GM12878 (cell line): Measurements from ENCODE around the gene TMEM61. TPM values are rescaled to one million over a fixed set of nuclear protein-coding genes. Genes with fewer than 3 reads are reported as not detected.

ENCODE experiments used
- ATAC-seq: fragments of 200-7000 bp; cut with Tn5 transposase; 3 replicates; pipeline ENCODE4 v1.9.1; 2020; ENCODE audit warnings: mild to moderate bottlenecking, moderate library complexity
- BruUV-seq: library from RNA; stranded (reverse); fragments of 400-500 nt; replicated peaks from 2 replicates; lab custom pipeline; 2021; lab: Mats Ljungman, UMichigan
- CTCF ChIA-PET: fragments of 300-600 bp; sonication (Branson Sonifier 250); formaldehyde crosslinking; extraction: SDS; loops from one replicate; lab custom pipeline; 2021; ENCODE audit warnings: inconsistent platforms; lab: Yijun Ruan, JAX
- POLR2A ChIA-PET: fragments of 350-600 bp; formaldehyde crosslinking; extraction: SDS; loops from one replicate; lab custom pipeline; 2021; ENCODE audit warnings: inconsistent platforms; lab: Charles Lee
- RAD21 ChIA-PET: fragments of 300-600 bp; sonication (Branson Sonifier 250); formaldehyde crosslinking; loops from one replicate; lab custom pipeline; 2023; ENCODE audit warnings: antibody characterized with exemption; ENCODE audit not compliant: unreplicated experiment; lab: Charles Lee
- SMC1A ChIA-PET: fragments of 300-600 bp; sonication (Branson Sonifier 250); formaldehyde crosslinking; loops from one replicate; lab custom pipeline; 2023; ENCODE audit not compliant: unreplicated experiment, uncharacterized antibody; lab: Charles Lee
- DNase-seq: peaks from one replicate; pipeline ENCODE4 v3.0.0-alpha.2; 2011; ENCODE audit warnings: low read depth, low spot score
- FAIRE-seq: peaks from 3 replicates; lab custom pipeline; 2011; peaks lifted over from hg19 to GRCh38; lab: Jason Lieb, UNC
- H2AFZ ChIP-seq: 2 replicates; pipeline ENCODE4 v1.6.0; 2011; ENCODE audit warnings: low read depth, low read length, control low read depth; ENCODE audit not compliant: control insufficient read depth
- H3K27ac ChIP-seq: 2 replicates; pipeline ENCODE4 v1.5.1; 2011; ENCODE audit warnings: control low read depth; ENCODE audit not compliant: control insufficient read depth, insufficient read depth
- H3K27me3 ChIP-seq, 2 experiments: replicated peaks in 1 of 2; 2 replicates each; pipeline versions ENCODE4 v1.6.0 to v1.6.1; 2011; ENCODE audit warnings: low read length in 1 of 2; ENCODE audit not compliant: control insufficient read depth in 2 of 2, insufficient read depth in 2 of 2
- H3K36me3 ChIP-seq, 2 experiments: 2 replicates each; pipeline ENCODE4 v1.5.1; 2011; ENCODE audit warnings: low read length in 1 of 2; ENCODE audit not compliant: control insufficient read depth in 2 of 2, insufficient read depth in 2 of 2
- H3K4me1 ChIP-seq: 2 replicates; pipeline ENCODE4 v1.6.1; 2011; ENCODE audit warnings: mild to moderate bottlenecking, low read length, moderate library complexity, mixed read lengths; ENCODE audit not compliant: control insufficient read depth, insufficient read depth
- H3K4me2 ChIP-seq: 2 replicates; pipeline ENCODE4 v1.6.0; 2011; ENCODE audit warnings: control low read depth; ENCODE audit not compliant: control insufficient read depth, insufficient read depth
- H3K4me3 ChIP-seq: fragments of 200-600 bp; sonication (generic); 2 replicates; pipeline ENCODE4 v1.5.1; 2016
- H3K79me2 ChIP-seq: 2 replicates; pipeline ENCODE4 v1.6.0; 2011; ENCODE audit warnings: low read length; ENCODE audit not compliant: control insufficient read depth, insufficient read depth
- H3K9ac ChIP-seq: 2 replicates; pipeline ENCODE4 v1.8.0; 2011; ENCODE audit warnings: low read length, control low read depth, mixed read lengths; ENCODE audit not compliant: control insufficient read depth, insufficient read depth
- H3K9me3 ChIP-seq: replicated peaks from 3 replicates; pipeline ENCODE4 v1.5.1; 2011; ENCODE audit warnings: mild to moderate bottlenecking, low read length; ENCODE audit not compliant: control insufficient read depth, insufficient read depth
- H4K20me1 ChIP-seq: 2 replicates; pipeline ENCODE4 v1.6.0; 2011; ENCODE audit not compliant: control insufficient read depth, insufficient read depth
- ATF7 ChIP-seq: fragments of 450-650 bp; IDR thresholded peaks from 2 replicates; pipeline ENCODE4 v1.6.1; 2016; ENCODE audit warnings: low read depth, mild to moderate bottlenecking
- BRCA1 ChIP-seq: IDR thresholded peaks from 2 replicates; pipeline ENCODE4 v1.6.1; 2011; ENCODE audit warnings: low read depth, low read length, improper control_type of control experiment
- CBFB ChIP-seq: IDR thresholded peaks from 2 replicates; pipeline ENCODE4 v1.6.1; 2016; ENCODE audit warnings: antibody characterized with exemption, low read depth
- FOXK2 ChIP-seq: fragments of 450-650 bp; IDR thresholded peaks from 2 replicates; pipeline ENCODE4 v1.6.1; 2017; ENCODE audit warnings: mild to moderate bottlenecking, moderate library complexity
- GABPA ChIP-seq: IDR thresholded peaks from 2 replicates; pipeline ENCODE4 v1.6.1; 2014; ENCODE audit warnings: antibody characterized with exemption, low read depth, mild to moderate bottlenecking, inconsistent platforms
- HDAC6 ChIP-seq: fragments of 200-600 bp; sonication (generic); IDR thresholded peaks from one replicate; pipeline ENCODE4 v1.8.0; 2017; ENCODE audit warnings: antibody characterized with exemption; ENCODE audit not compliant: unreplicated experiment
- HSF1 ChIP-seq: fragments of 150-350 bp; IDR thresholded peaks from 2 replicates; pipeline ENCODE4 v1.6.1; 2014; ENCODE audit warnings: mild to moderate bottlenecking, low read depth, low read length
- MEF2A ChIP-seq: IDR thresholded peaks from 2 replicates; pipeline ENCODE4 v1.6.1; 2011; ENCODE audit warnings: low read depth, mild to moderate bottlenecking, low read length, moderate library complexity; ENCODE audit not compliant: insufficient read depth
- NFXL1 ChIP-seq: fragments of 450-650 bp; IDR thresholded peaks from 2 replicates; pipeline ENCODE4 v1.6.1; 2017; ENCODE audit warnings: antibody characterized with exemption, mild to moderate bottlenecking, borderline replicate concordance
- NR2F1 ChIP-seq: fragments of 450-650 bp; conservative IDR thresholded peaks from 2 replicates; pipeline ENCODE4 v1.6.1; 2017; ENCODE audit warnings: mild to moderate bottlenecking
- POLR2AphosphoS2 ChIP-seq: IDR thresholded peaks from 2 replicates; pipeline ENCODE4 v1.6.1; 2011; ENCODE audit warnings: low read depth, mild to moderate bottlenecking, low read length, improper control_type of control experiment, moderate library complexity
- RELA ChIP-seq: fragments of 450-650 bp; IDR thresholded peaks from 2 replicates; pipeline ENCODE4 v1.8.0; 2014; ENCODE audit warnings: borderline replicate concordance; ENCODE audit not compliant: partially characterized antibody
- SPI1 ChIP-seq: IDR thresholded peaks from 2 replicates; pipeline ENCODE4 v1.6.1; 2011; ENCODE audit warnings: low read depth, mild to moderate bottlenecking, low read length, moderate library complexity, borderline replicate concordance; ENCODE audit not compliant: insufficient read depth
- SREBF1 ChIP-seq: IDR thresholded peaks from 2 replicates; pipeline ENCODE4 v1.6.1; 2012; ENCODE audit warnings: mild to moderate bottlenecking, low read length
- STAT1 ChIP-seq: fragments of 450-650 bp; conservative IDR thresholded peaks from 2 replicates; pipeline ENCODE4 v1.6.1; 2014; ENCODE audit warnings: antibody characterized with exemption, mild to moderate bottlenecking
- SUZ12 ChIP-seq: fragments of 200-600 bp; sonication (generic); IDR thresholded peaks from one replicate; pipeline ENCODE4 v1.6.1; 2018; ENCODE audit warnings: antibody characterized with exemption, mild to moderate bottlenecking; ENCODE audit not compliant: unreplicated experiment
- TARDBP ChIP-seq: IDR thresholded peaks from 2 replicates; pipeline ENCODE4 v1.6.1; 2016; ENCODE audit warnings: borderline replicate concordance
- ZNF622 ChIP-seq: fragments of 450-650 bp; IDR thresholded peaks from 2 replicates; pipeline ENCODE4 v1.6.1; 2017; ENCODE audit warnings: mild to moderate bottlenecking, inconsistent platforms
- ZZZ3 ChIP-seq: IDR thresholded peaks from 2 replicates; pipeline ENCODE4 v1.6.1; 2011; ENCODE audit warnings: low read depth; ENCODE audit not compliant: control insufficient read depth, insufficient read length
- WGBS: methylation state at CpG from one replicate; pipeline ENCODE4 v1.1.6; 2016; ENCODE audit warnings: low lambda C conversion rate; ENCODE audit not compliant: insufficient replicate concordance, insufficient coverage; ENCODE audit errors: missing lambda C conversion rate; 5-methylcytosine and 5-hydroxymethylcytosine counted together
- in situ Hi-C: fragments of 300-500 bp; cut with MboI; formaldehyde crosslinking; loops from 9 replicates; pipeline ENCODE4 v1.14.3; 2018; ENCODE audit warnings: mixed read lengths
- intact Hi-C: fragments of 100-400 bp; cut with micrococcal nuclease; formaldehyde crosslinking; loops from one replicate; pipeline ENCODE4 v1.14.2; 2022; ENCODE audit not compliant: unreplicated experiment
- polyA plus RNA-seq, 11 experiments: library from polyadenylated mRNA; depleted of rRNA in 4 of 11; unstranded in 6 of 11; stranded (reverse) in 5 of 11; fragments of >200 nt; fragmentation: Nextera tagmentation in 4 of 11; fragmentation: Illumina TruSeq in 1 of 11; extraction: Ambion mirVana in 4 of 11; extraction: Trizol in 1 of 11; gene quantifications; 1 replicate in 1 of 11; 2 replicates in 10 of 11; pipeline versions ENCODE4 v1.2.1 to v1.2.3, GENCODE V29; 2011 to 2016; ENCODE audit warnings: inconsistent platforms in 2 of 11, missing spikeins in 2 of 11, low read depth in 1 of 11
- total RNA-seq, 4 experiments: library from RNA; depleted of rRNA in 3 of 4; stranded (reverse); fragments of >200 nt in 3 of 4; fragmentation: Illumina TruSeq in 1 of 4; extraction: Trizol in 1 of 4; gene quantifications; 2 replicates each; pipeline versions ENCODE4 v1.2.1 to v1.2.3, GENCODE V29; 2013 to 2021
- TF ChIP-seq, protein P1 (sequence below): IDR thresholded peaks from 2 replicates; pipeline ENCODE4 v1.6.1; 2011; ENCODE audit warnings: low read depth, mild to moderate bottlenecking, low read length, moderate library complexity, borderline replicate concordance; ENCODE audit errors: extremely low read depth
- TF ChIP-seq, protein P2 (sequence below): fragments of 450-650 bp; IDR thresholded peaks from 2 replicates; pipeline ENCODE4 v1.6.1; 2018; ENCODE audit warnings: borderline replicate concordance, mild to moderate bottlenecking; ENCODE audit not compliant: partially characterized antibody

TMEM61 gene
- total and polyA plus RNA-seq, 10 of the 15 experiments (the other 5 are each of a cell fraction or from before 2014, with no cell fraction given) = not detected

DNA sequence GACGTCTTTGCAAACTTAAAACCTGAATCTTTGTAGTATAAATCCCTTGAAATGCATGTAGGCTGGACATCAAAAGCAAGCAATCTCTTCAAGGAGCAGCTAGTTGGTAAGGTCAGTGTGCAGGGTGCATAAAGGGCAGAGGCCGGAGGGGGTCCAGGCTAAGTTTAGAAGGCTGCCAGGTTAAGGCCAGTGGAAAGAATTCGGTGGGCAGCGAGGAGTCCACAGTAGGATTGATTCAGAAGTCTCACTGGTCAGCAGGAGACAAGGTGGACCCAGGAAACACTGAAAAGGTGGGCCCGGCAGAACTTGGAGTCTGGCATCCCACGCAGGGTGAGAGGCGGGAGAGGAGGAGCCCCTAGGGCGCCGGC, 58.5 kb downstream of the TMEM61 start (continued):
- TF ChIP-seq HSF1 (no peak), MEF2A (no peak), ATF7 (no peak), SREBF1 (no peak), POLR2AphosphoS2 (no peak), GABPA (no peak)

GRCh38 chr1:55039342-55040082, 59.1 kb downstream of the TMEM61 start, which contains the start of gene PCSK9:
Gene PCSK9, plus strand, starts transcription at chr1:55039548. Its CDS starts 290 bp downstream, at chr1:55039838.
- H3K9me3 ChIP-seq = no peaks in the 10 kb centered on the region
- ChIA-PET SMC1A (no interaction called here), POLR2A (no interaction called here), RAD21 (no interaction called here), CTCF (no interaction called here)
- no TSS peak for BruUV-seq
- no peaks in the 10 kb centered on the region for H3K36me3 ChIP-seq
- H3K27me3 ChIP-seq = peaks cover 4 to 10% of the 10 kb centered on the region in 2 experiments
- DNase-seq (no peak), FAIRE-seq (no peak), ATAC-seq (no peak)
- intact Hi-C loops = no loop called here
- in situ Hi-C loops = no loop called here
- H3K9ac ChIP-seq = no peak within 1 kb of the TSS
- H2AFZ ChIP-seq = no peak within 1 kb of the TSS
- no peak within 1 kb of the TSS for H3K27ac ChIP-seq
- no peaks in the 10 kb centered on the region for H3K79me2 ChIP-seq
- no peak within 1 kb of the TSS for H3K4me3 ChIP-seq
- 39% methylated on average over 55 of the region's 67 CpGs for WGBS
- no peaks in the 10 kb centered on the region for H3K4me1 ChIP-seq
- H3K4me2 ChIP-seq = no peak within 1 kb of the TSS
- H4K20me1 ChIP-seq = no peaks in the 10 kb centered on the region; the same call in 1 of the 2 replicates
- TF ChIP-seq TARDBP (no peak), NR2F1 (no peak), ZNF622 (no peak), CBFB (no peak), HDAC6 (no peak), SPI1 (no peak), BRCA1 (no peak), NFXL1 (no peak), RELA (no peak), STAT1 (no peak), FOXK2 (no peak), SUZ12 (no peak), ZZZ3 (no peak)
- TF ChIP-seq, protein P1, sequence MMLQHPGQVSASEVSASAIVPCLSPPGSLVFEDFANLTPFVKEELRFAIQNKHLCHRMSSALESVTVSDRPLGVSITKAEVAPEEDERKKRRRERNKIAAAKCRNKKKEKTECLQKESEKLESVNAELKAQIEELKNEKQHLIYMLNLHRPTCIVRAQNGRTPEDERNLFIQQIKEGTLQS = no peak
- TF ChIP-seq, protein P2, sequence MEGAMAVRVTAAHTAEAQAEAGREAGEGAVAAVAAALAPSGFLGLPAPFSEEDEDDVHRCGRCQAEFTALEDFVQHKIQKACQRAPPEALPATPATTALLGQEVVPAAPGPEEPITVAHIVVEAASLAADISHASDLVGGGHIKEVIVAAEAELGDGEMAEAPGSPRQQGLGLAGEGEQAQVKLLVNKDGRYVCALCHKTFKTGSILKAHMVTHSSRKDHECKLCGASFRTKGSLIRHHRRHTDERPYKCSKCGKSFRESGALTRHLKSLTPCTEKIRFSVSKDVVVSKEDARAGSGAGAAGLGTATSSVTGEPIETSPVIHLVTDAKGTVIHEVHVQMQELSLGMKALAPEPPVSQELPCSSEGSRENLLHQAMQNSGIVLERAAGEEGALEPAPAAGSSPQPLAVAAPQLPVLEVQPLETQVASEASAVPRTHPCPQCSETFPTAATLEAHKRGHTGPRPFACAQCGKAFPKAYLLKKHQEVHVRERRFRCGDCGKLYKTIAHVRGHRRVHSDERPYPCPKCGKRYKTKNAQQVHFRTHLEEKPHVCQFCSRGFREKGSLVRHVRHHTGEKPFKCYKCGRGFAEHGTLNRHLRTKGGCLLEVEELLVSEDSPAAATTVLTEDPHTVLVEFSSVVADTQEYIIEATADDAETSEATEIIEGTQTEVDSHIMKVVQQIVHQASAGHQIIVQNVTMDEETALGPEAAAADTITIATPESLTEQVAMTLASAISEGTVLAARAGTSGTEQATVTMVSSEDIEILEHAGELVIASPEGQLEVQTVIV = no peak
